Renal pelvis (tissue), 4 donors: ENCODE data around the gene PPP1R13B. TPM values are rescaled to one million over a fixed set of nuclear protein-coding genes. Genes with fewer than 3 reads are reported as not detected.

ENCODE experiments used
- DNase-seq: peaks from one replicate; pipeline ENCODE4 v3.0.0-alpha.2; 2013
- polyA plus RNA-seq, 3 donors: library from polyadenylated mRNA; unstranded; fragments of 120-200 nt; gene quantifications; one replicate each; pipeline ENCODE4 v1.2.1, GENCODE V29; 2013; ENCODE audit not compliant: insufficient read length in 3 of 3

PPP1R13B gene
- polyA plus RNA-seq, 3 donors, result 29.6 to 43.6 (median 41.0) TPM

DNA sequence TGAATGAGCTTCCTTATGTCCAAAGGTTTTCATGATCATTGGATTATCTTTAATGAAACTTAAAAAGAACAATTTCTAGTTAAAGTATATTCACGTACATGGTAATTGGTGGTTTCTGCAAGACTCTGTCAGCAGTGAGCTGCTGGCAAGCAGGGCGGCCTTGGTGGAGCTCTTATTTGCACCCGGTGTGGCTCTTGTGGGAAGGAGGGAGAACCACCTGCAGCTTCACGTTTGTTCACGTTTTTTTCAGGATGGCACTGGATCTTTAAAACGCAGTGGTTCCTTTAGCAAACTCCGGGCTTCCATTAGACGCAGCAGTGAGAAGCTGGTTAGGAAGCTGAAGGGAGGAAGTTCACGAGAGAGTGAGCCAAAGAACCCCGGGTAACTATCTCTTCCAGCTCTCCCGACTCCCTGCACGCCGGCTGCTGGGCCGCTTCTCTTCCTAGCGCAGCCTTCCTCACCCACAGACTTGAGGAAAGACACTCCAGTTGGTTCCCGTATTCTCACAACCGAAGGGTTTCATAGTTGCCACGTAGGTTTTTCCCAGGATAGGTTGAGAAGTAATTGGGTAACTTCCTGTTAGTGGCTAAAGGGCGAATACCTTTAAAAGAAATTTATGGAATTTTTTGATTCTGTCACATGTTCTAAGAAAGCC, 160.4 kb downstream of the PPP1R13B start:
- DNase-seq, result no peak

- no peak for DNase-seq
Measured at GRCh38 chr14:103685276-103686211, 161.8 kb downstream of the PPP1R13B start.

GRCh38 chr14:103684871-103685270, 162.5 kb downstream of the PPP1R13B start:
- no peak for DNase-seq

GRCh38 chr14:103684471-103684870, 162.9 kb downstream of the PPP1R13B start:
- DNase-seq, result no peak

Other genes starting within 250 kb of the PPP1R13B start
- 100 to 1,000 TPM in 2 of 3 donors, 10 to 100 TPM in 1; 96.5 to 146 (median 145) TPM for gene KLC1, start 218.4 kb downstream of the PPP1R13B start, polyA plus RNA-seq
- 10 to 100 TPM; 15.5 to 23.1 (median 21.1) TPM for gene XRCC3, start 132.1 kb downstream of the PPP1R13B start, polyA plus RNA-seq
- gene ZFYVE21, start 131.8 kb downstream of the PPP1R13B start, polyA plus RNA-seq, result 10 to 100 TPM; 56.2 to 61.2 (median 59.7) TPM
- gene TDRD9, start 80.9 kb upstream of the PPP1R13B start, polyA plus RNA-seq, result 1 to 10 TPM; 1.5 to 6.1 (median 3.4) TPM
- gene RD3L, start 95.0 kb upstream of the PPP1R13B start, polyA plus RNA-seq, result not detected
- 10 to 100 TPM; 14.4 to 25.4 (median 14.9) TPM for gene ASPG, start 238.1 kb upstream of the PPP1R13B start, polyA plus RNA-seq